Pancreas (tissue), 10 donors: ENCODE data around the gene EXOC6. TPM values are rescaled to one million over a fixed set of nuclear protein-coding genes. Genes with fewer than 3 reads are reported as not detected.
"Not testable (repeated sequence)": the region's sequence is repeated elsewhere in the genome, so short reads cannot be mapped to it uniquely, and the experiment has no call there.

Source experiments
- ATAC-seq, 4 donors: fragments of 200-7000 bp; cut with Tn5 transposase; one replicate each; pipeline versions ENCODE4 v1.8.0 to v1.9.1; 2020; ENCODE audit warnings: mild to moderate bottlenecking in 4 of 4, moderate library complexity in 4 of 4
- DNase-seq, 6 donors: peaks; one replicate each; pipeline ENCODE4 v3.0.0-alpha.2; 2020
- FAIRE-seq: peaks from 2 replicates; lab custom pipeline; 2012; peaks lifted over from hg19 to GRCh38; lab: Jason Lieb, UNC
- H3K27ac ChIP-seq, 4 donors: fragments of 200-600 bp; sonication (generic); 1 replicate in 3 of 4; 2 replicates in 1 of 4; pipeline versions ENCODE4 v1.5.0 to v1.8.0; 2020
- H3K27me3 ChIP-seq, 4 donors: fragments of 200-600 bp; one replicate each; pipeline ENCODE4 v1.8.0; 2021
- H3K36me3 ChIP-seq, 3 donors: fragments of 200-600 bp; sonication (generic) in 1 of 3; one replicate each; pipeline versions ENCODE4 v1.5.0 to v1.8.0; 2020 to 2021
- H3K4me1 ChIP-seq, 3 donors: fragments of 200-600 bp; one replicate each; pipeline ENCODE4 v1.8.0; 2021
- H3K4me3 ChIP-seq, 4 donors: fragments of 200-600 bp; sonication (generic) in 2 of 4; one replicate each; pipeline versions ENCODE4 v1.5.0 to v1.8.0; 2020 to 2021
- H3K9me3 ChIP-seq, 4 donors: fragments of 200-600 bp; one replicate each; pipeline ENCODE4 v1.8.0; 2021
- WGBS, 2 donors: extraction: QIAGEN DNeasy Blood & Tissue Kit; methylation state at CpG; one replicate each; pipeline ENCODE4 v1.1.7; 2013; 5-methylcytosine and 5-hydroxymethylcytosine counted together
- intact Hi-C, 3 donors: fragments of 100-400 bp; cut with DNase I; formaldehyde crosslinking; loops; one replicate each; pipeline versions ENCODE4 v1.11.1 to v1.14.2; 2022
- polyA plus RNA-seq, 2 donors: library from polyadenylated mRNA; stranded (reverse); fragments of 200-250 nt; gene quantifications; one replicate each; pipeline ENCODE4 v1.2.3, GENCODE V29; 2013
- total RNA-seq, 6 donors: library from RNA; stranded (reverse); fragmentation: NEBNext Ultra II Directional in 4 of 6; extraction: Animal tissue kit (Norgen Biotek cat#: 25700) in 4 of 6; gene quantifications; one replicate each; pipeline versions ENCODE4 v1.2.1 to v1.2.4, GENCODE V29; 2021 to 2023
- TF ChIP-seq, protein P1 (sequence below), 4 donors: fragments of 200-600 bp; sonication (generic) in 3 of 4; IDR thresholded peaks; one replicate each; pipeline versions ENCODE4 v1.5.0 to v1.8.0; 2021; ENCODE audit warnings: antibody characterized with exemption in 4 of 4
- donor health status: healthy with polysubstance abuse.
- donor health status: DM: no; HTN: no; CAD: no; lungs with moderate emphysema.
- donor health status: DM: no; HTN: no; CAD: no.
- donor health status: control.
- donor health status: control.
- donor health status: Bipolar disorder and iron deficiency.
- donor health status: DM: yes; HTN: yes; CAD: no.
- donor health status: DM: no; HTN: no; CAD: no.
- donor health status: DM: no; HTN: no; CAD: no.
- donor health status: DM: yes; HTN: yes; CAD: no.

EXOC6 gene
- total and polyA plus RNA-seq, 8 donors = 4.2 to 10.3 (median 7.3) TPM

DNA sequence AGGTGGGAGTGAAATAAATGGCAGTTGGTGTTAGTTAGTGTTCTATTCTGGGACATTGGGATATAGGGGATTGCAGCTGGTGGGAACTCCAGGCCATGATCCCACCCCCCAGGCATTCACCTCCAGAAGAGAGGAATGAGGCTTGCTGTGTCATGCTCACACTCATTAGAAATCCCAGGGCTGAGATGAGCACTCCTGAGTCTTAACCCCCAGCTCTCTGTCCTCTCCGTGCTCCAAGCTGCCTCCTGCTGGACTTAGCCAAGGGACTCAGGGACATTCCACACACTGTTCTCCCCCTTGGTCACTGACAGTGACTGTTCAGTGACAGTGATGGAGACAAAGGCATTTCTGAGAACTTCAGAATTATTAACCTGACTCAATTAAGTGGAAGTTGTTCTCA, 246.9 kb downstream of the EXOC6 start:
- TF ChIP-seq, protein P1, sequence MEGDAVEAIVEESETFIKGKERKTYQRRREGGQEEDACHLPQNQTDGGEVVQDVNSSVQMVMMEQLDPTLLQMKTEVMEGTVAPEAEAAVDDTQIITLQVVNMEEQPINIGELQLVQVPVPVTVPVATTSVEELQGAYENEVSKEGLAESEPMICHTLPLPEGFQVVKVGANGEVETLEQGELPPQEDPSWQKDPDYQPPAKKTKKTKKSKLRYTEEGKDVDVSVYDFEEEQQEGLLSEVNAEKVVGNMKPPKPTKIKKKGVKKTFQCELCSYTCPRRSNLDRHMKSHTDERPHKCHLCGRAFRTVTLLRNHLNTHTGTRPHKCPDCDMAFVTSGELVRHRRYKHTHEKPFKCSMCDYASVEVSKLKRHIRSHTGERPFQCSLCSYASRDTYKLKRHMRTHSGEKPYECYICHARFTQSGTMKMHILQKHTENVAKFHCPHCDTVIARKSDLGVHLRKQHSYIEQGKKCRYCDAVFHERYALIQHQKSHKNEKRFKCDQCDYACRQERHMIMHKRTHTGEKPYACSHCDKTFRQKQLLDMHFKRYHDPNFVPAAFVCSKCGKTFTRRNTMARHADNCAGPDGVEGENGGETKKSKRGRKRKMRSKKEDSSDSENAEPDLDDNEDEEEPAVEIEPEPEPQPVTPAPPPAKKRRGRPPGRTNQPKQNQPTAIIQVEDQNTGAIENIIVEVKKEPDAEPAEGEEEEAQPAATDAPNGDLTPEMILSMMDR (IDR thresholded peaks at IDR 0.05) = no peak

GRCh38 chr10:93096901-93097300, 248.6 kb downstream of the EXOC6 start:
- Histone ChIP-seq H3K36me3 (no peaks in the 10 kb centered on the region), H3K27me3 (no peaks in the 10 kb centered on the region), H3K9me3 (no peaks in the 10 kb centered on the region), H3K4me3 (no peak overlapping the region), H3K27ac (no peak overlapping the region), H3K4me1 (no peaks in the 10 kb centered on the region)
- FAIRE-seq (no peak), DNase-seq (no peak), ATAC-seq (no peak)
- TF ChIP-seq, protein P1 (IDR thresholded peaks at IDR 0.05) = no peak
- WGBS, 2 donors = 69 to 73% methylated on average over 5 of the region's 5 CpGs
- intact Hi-C loops = no loop called here

More for the DNA sequence above, 246.9 kb downstream of the EXOC6 start:
- no peaks in the 10 kb centered on the region for H3K4me1 ChIP-seq
- FAIRE-seq (no peak), DNase-seq (no peak), ATAC-seq (no peak)
- no peaks in the 10 kb centered on the region for H3K9me3 ChIP-seq
- WGBS, 2 donors = 63 to 69% methylated on average over 1 of the region's 1 CpG
- H3K27ac ChIP-seq = no peak overlapping the region
- no peaks in the 10 kb centered on the region for H3K27me3 ChIP-seq
- no peaks in the 10 kb centered on the region for H3K36me3 ChIP-seq
- H3K4me3 ChIP-seq = no peak overlapping the region
- intact Hi-C loops = no loop called here

DNA sequence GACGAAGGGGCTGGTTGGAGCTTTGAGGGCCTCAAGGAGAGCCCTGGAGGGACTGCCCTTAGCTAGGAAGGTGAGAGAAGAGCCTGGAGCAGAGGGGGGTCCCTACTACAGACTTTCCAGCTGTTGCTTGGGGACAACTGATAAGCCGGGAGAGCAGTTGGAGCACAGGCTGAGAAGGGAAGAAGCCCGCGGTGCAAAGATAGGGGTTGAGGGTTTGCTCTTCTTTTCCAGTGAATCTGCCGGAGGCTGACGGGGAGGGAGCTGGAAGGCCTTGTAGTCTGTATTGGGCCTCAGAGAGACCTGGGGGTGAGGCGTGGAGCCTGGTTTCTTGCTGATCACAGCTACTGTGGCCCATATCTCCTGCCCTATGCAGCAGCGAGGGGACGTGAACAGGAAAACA, 249.1 kb downstream of the EXOC6 start:
- DNase-seq (no peak), ATAC-seq (no peak), FAIRE-seq (no peak)
- Histone ChIP-seq H3K36me3 (no peaks in the 10 kb centered on the region), H3K4me1 (no peaks in the 10 kb centered on the region), H3K9me3 (no peaks in the 10 kb centered on the region), H3K4me3 (no peak overlapping the region), H3K27ac (no peak overlapping the region), H3K27me3 (no peaks in the 10 kb centered on the region)
- TF ChIP-seq, protein P1 (IDR thresholded peaks at IDR 0.05) = no peak
- intact Hi-C loops = no loop called here
- WGBS, 2 donors = 72% methylated on average over 9 of the region's 9 CpGs

DNA sequence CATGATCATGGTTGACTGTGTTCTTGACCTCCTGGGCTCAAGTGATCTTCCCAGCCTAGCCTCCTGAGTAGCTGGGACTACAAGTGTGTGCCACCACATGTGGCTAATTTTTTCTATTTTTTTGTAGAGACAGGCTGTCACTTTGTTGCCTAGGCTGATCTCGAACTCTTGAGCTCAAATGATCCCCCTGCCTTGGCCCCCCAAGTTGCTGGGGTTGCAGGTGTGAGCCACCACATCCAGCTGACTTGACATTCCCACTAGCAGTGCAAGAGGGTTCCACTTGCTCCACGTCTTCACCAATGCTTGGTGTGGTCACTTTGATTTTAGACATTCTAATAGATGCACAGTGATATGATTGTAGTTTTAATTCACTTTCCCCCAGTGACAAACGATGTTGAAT, 250.5 kb downstream of the EXOC6 start:
- ATAC-seq (no peak), DNase-seq (no peak), FAIRE-seq (no peak)
- Histone ChIP-seq H3K4me3 (no peak overlapping the region), H3K27ac (no peak overlapping the region), H3K4me1 (no peaks in the 10 kb centered on the region), H3K36me3 (no peaks in the 10 kb centered on the region), H3K27me3 (no peaks in the 10 kb centered on the region), H3K9me3 (no peaks in the 10 kb centered on the region)
- intact Hi-C loops = no loop called here
- WGBS, 2 donors = 51 to 65% methylated on average over 3 of the region's 3 CpGs
- TF ChIP-seq, protein P1 (IDR thresholded peaks at IDR 0.05) = no peak

- Histone ChIP-seq H3K27me3 (no peaks in the 10 kb centered on the region), H3K27ac (no peak overlapping the region), H3K4me1 (no peaks in the 10 kb centered on the region), H3K4me3 (no peak overlapping the region), H3K9me3 (no peaks in the 10 kb centered on the region), H3K36me3 (no peaks in the 10 kb centered on the region)
- DNase-seq (no peak), ATAC-seq (no peak), FAIRE-seq (no peak)
- TF ChIP-seq, protein P1 (IDR thresholded peaks at IDR 0.05) = no peak
- intact Hi-C loops = no loop called here
- WGBS, 2 donors = 83 to 89% methylated on average over 7 of the region's 7 CpGs
Observed at GRCh38 chr10:93099670-93100069, 251.3 kb downstream of the EXOC6 start.

- DNase-seq, FAIRE-seq, H3K4me3 ChIP-seq, H3K4me1 ChIP-seq, H3K9me3 ChIP-seq, H3K27ac ChIP-seq, ATAC-seq, H3K36me3 ChIP-seq, intact Hi-C loops, H3K27me3 ChIP-seq: not testable (repeated sequence)
- 87 to 95% methylated on average over 3 of the region's 3 CpGs for WGBS, 2 donors
Observed at GRCh38 chr10:93101148-93101547, 252.8 kb downstream of the EXOC6 start.
